Dendritic cell treated with granulocyte-macrophage colony-stimulating factor and Interleukin-4, amounts not matched to agents 40 ng/mL and 50 ng/mL, for 4 days (primary cell): Measurements from ENCODE around the gene SART1.

ENCODE experiments used
- H3K27ac Mint-ChIP-seq: one replicate; pipeline ENCODE4 v1.8.0; 2022; ENCODE audit warnings: mild to moderate bottlenecking, mixed read lengths
- H3K27me3 Mint-ChIP-seq: one replicate; pipeline ENCODE4 v1.8.0; 2022; ENCODE audit warnings: mild to moderate bottlenecking, mixed read lengths
- H3K36me3 Mint-ChIP-seq: one replicate; pipeline ENCODE4 v1.8.0; 2022; ENCODE audit warnings: low read depth, mixed read lengths
- H3K4me1 Mint-ChIP-seq: one replicate; pipeline ENCODE4 v1.8.0; 2022; ENCODE audit warnings: low read depth, mixed read lengths
- H3K4me3 Mint-ChIP-seq: one replicate; pipeline ENCODE4 v1.8.0; 2022; ENCODE audit warnings: mild to moderate bottlenecking, moderate library complexity, mixed read lengths
- H3K9me3 Mint-ChIP-seq: one replicate; pipeline ENCODE4 v1.8.0; 2022; ENCODE audit warnings: mixed read lengths
- intact Hi-C: fragments of 100-400 bp; cut with micrococcal nuclease; formaldehyde crosslinking; loops from one replicate; pipeline ENCODE4 v1.15.0; 2022

Gene SART1, protein sequence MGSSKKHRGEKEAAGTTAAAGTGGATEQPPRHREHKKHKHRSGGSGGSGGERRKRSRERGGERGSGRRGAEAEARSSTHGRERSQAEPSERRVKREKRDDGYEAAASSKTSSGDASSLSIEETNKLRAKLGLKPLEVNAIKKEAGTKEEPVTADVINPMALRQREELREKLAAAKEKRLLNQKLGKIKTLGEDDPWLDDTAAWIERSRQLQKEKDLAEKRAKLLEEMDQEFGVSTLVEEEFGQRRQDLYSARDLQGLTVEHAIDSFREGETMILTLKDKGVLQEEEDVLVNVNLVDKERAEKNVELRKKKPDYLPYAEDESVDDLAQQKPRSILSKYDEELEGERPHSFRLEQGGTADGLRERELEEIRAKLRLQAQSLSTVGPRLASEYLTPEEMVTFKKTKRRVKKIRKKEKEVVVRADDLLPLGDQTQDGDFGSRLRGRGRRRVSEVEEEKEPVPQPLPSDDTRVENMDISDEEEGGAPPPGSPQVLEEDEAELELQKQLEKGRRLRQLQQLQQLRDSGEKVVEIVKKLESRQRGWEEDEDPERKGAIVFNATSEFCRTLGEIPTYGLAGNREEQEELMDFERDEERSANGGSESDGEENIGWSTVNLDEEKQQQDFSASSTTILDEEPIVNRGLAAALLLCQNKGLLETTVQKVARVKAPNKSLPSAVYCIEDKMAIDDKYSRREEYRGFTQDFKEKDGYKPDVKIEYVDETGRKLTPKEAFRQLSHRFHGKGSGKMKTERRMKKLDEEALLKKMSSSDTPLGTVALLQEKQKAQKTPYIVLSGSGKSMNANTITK

DNA sequence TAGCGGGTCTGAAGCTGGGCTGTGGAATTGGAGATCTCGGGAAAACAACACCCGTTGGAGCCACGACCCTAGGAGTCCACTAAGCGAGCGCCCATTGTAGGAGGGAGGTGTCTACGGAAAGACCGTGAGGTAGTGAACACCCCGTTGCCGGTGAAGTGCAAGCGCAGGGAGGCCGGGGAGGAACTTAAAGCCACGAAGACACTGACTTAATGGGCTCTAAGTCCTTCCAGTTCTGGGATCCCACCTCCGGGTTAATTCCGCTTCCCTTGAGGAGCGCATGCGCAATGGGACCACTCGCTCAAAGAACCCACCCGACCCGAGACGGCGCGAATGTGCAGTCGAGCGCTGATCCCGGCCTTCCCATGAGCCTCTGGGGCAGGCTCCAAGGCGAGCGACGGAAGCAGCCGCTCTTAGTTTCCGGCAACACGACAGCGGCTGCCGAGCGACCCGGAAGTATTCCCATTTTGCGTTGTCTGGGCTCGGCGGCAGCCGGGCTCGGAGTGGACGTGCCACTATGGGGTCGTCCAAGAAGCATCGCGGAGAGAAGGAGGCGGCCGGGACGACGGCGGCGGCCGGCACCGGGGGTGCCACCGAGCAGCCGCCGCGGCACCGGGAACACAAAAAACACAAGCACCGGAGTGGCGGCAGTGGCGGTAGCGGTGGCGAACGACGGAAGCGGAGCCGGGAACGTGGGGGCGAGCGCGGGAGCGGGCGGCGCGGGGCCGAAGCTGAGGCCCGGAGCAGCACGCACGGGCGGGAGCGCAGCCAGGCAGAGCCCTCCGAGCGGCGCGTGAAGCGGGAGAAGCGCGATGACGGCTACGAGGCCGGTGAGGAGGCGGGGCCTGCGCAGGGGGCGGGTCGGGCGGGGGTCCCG lies at the start of gene SART1:
TSS of gene SART1 (plus strand) at position 468 of the 874 bp plus-strand sequence. CDS start at position 515, 47 bp downstream.
- Mint-ChIP-seq H3K4me3 (peak within 1 kb of the TSS; percentile 94), H3K27me3 (no peaks in the 10 kb centered on the region), H3K27ac (peak within 1 kb of the TSS; percentile 99), H3K36me3 (peaks cover 55% of the 10 kb centered on the region), H3K4me1 (peaks cover 43% of the 10 kb centered on the region), H3K9me3 (no peaks in the 10 kb centered on the region)
- intact Hi-C loops: loop anchor here (1.0 to 2.0 kb wide), 3 partner anchors 41 to 73 kb away; partner anchors contain the start of genes BANF1, C11orf68, DRAP1 and EIF1AD

DNA sequence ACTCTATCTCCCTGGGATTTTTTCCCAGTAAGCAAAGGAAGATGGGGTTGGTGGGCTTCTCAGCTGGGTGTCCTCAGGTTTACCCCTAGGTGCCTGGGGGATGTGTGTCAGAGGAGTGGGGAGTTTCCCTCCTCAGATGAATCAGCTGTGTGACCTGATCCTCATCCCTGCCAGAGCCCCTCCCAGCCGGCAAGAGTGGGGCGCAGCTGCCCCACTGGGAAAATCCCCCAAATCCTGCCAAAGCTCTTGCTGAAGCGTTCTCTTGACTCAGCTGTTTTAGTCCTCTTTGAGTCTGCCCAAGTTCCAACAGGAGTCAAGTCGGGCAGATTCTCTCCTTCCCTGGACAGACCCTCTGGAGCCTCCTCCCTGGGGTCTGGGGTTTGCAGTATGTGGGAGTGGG lies 48.7 kb upstream of the SART1 start:
- no peak overlapping the region for H3K4me3 Mint-ChIP-seq
- peaks cover 42% of the 10 kb centered on the region for H3K4me1 Mint-ChIP-seq
- no peak overlapping the region for H3K27ac Mint-ChIP-seq
- H3K9me3 Mint-ChIP-seq: no peaks in the 10 kb centered on the region
- peaks cover 12% of the 10 kb centered on the region for H3K36me3 Mint-ChIP-seq
- intact Hi-C loops: no loop called here
- H3K27me3 Mint-ChIP-seq: peaks cover 12% of the 10 kb centered on the region

DNA sequence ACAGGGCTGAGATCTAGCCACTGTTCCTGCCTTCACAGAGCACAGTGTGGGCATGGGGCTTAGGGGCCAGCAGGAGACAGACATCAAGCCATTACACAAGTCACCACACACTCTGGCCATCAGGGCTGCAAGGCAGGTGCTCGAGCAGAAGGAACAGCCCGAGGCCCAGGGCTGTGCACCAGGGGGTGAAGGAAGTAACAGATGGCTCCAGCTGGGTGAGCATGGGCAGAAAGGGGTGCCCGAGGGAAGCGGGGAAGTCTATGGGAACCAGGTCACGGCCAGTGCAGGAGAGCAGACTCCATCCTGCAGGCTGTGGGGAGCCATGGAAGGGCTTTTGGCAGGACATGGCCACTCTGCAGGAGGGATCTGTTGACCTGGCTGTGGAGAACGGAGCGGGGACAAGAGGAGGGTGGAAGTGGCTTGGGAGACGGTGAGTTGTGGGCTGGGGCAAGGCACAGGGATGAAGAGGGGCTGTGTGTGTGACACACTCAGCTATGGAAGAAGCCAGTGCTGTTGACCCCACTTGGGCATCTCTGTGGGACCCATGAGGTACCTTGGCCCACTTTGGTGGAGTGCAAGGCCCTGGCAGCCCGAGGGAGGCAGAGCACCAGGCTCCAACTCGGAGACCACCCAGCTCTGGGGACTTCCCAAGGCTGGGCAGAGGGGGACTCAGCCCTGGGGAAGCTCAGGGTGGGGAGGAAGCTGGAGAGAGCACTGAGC lies 46.3 kb upstream of the SART1 start:
- Mint-ChIP-seq H3K9me3 (no peaks in the 10 kb centered on the region), H3K4me3 (peak overlapping the region; percentile 62), H3K27me3 (peaks cover 5% of the 10 kb centered on the region), H3K27ac (peak overlapping the region; percentile 89), H3K36me3 (peaks cover 24% of the 10 kb centered on the region), H3K4me1 (peaks cover 46% of the 10 kb centered on the region)
- intact Hi-C loops: loop anchor here (5.0 kb wide), 1 partner anchor 352 kb away; the partner anchor contains the start of gene RAB1B

DNA sequence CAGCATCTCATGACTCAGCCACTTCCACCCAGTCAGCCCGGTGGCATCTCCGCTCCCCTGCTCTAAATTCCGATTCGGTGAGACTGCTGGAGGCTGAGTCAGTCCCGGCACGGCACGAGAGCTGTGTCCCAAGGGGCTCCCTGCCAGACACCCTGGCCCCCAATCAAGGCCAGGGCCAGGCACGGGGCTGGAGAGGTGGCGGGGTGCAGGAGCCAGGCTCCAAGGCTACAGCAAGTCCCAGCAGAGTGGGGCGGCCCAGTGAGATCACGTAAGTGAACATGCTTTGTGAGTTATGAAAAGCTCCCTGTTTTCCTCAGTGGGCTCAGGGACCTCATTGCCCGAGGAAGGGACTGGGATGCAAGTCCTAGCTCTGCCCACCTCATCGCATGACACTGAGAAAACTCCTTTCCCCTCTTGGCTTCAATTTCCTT lies 45.7 kb upstream of the SART1 start:
- Mint-ChIP-seq H3K4me1 (peaks cover 52% of the 10 kb centered on the region), H3K36me3 (peaks cover 29% of the 10 kb centered on the region), H3K9me3 (no peaks in the 10 kb centered on the region), H3K27ac (peak overlapping the region; percentile 89), H3K27me3 (peaks cover 5% of the 10 kb centered on the region), H3K4me3 (peak overlapping the region; percentile 62)
- intact Hi-C loops: loop anchor here (5.0 kb wide), 1 partner anchor 351 kb away; the partner anchor contains the start of gene RAB1B

DNA sequence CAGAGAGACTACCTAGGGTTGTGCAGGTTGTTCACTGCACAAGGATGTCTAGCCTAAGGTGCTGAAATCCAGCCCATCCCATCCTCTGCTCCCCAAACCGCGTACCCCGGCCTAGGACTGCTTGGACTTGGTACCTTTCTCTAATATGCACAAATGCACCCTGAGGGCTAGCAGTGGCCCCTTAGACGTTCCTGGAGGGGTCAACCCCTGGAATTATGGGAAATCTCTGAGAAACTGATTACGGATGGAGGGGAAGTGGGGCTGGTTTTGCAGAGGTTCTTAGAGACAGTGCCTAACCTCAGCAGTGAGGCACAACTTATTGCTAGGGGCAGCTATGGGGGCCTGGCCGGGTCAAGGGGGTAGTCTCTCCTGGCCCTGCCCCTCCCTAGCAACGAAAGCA lies 45.1 kb upstream of the SART1 start:
- peak overlapping the region; percentile 79 for H3K4me3 Mint-ChIP-seq
- peaks cover 56% of the 10 kb centered on the region for H3K4me1 Mint-ChIP-seq
- peak overlapping the region; percentile 89 for H3K27ac Mint-ChIP-seq
- H3K9me3 Mint-ChIP-seq: no peaks in the 10 kb centered on the region
- intact Hi-C loops: loop anchor here (5.0 kb wide), 1 partner anchor 351 kb away; the partner anchor contains the start of gene RAB1B
- H3K27me3 Mint-ChIP-seq: peaks cover 5% of the 10 kb centered on the region
- H3K36me3 Mint-ChIP-seq: peaks cover 35% of the 10 kb centered on the region

DNA sequence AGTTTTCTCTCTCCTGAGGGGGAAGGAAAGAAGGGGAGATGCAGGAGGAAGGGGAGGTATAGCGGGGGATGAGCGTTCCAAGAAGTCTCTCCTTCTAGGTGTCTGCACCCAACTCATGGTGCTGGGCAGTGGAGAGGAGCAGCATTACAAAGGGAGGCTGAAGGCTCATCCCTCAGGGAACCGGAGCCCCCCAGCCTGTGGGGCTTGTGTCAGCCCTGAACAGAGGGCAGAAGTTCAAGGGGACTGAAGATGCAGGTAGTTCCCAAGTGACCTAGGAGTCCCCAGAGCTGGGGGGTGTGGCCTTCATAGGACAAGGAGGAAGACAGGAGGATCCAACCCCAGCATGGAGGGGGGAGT lies 44.5 kb upstream of the SART1 start:
- intact Hi-C loops: loop anchor here (5.0 kb wide), 1 partner anchor 350 kb away; the partner anchor contains the start of gene RAB1B
- H3K27ac Mint-ChIP-seq: peak overlapping the region; percentile 89
- H3K4me3 Mint-ChIP-seq: peak overlapping the region; percentile 79
- H3K9me3 Mint-ChIP-seq: no peaks in the 10 kb centered on the region
- peaks cover 55% of the 10 kb centered on the region for H3K4me1 Mint-ChIP-seq
- H3K36me3 Mint-ChIP-seq: peaks cover 42% of the 10 kb centered on the region
- peaks cover 2% of the 10 kb centered on the region for H3K27me3 Mint-ChIP-seq

DNA sequence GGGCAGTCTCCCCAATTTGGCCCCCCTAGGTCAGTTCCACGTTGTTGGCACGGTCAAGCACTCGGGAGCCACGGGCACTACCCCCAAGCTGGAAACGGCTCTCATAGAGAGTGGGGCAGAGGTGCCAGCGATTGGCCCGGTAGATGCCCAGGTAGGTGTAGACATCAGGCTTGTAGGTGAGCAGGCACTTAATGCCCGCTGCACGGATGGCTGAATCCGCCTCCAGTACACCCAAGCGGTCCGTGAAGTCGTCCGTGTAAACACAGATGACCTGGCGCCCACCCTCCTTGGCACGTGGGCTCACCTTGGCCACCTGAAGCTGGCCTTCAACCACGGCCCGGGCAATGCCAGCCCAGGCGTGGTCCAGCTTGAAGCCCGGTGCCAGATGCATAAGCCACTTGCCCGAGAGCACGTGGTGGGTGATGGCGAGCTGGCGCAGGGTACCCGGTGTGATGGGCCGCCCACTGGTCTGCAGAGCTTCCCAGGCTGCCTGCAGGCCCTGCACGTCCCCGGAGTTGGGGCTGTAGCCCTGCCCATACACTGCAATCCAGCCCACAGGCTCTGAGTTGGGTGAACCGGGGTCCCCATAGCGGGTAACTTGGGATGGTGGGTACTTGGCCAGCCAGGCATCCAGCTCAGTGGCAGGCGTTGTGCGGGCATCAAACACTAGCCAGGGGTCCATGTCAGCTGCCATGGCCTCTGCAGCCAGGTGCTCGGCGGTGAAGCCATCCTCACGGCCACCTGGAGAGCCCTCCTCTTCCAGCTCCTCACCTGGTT lies 43.9 kb upstream of the SART1 start:
- H3K36me3 Mint-ChIP-seq: peaks cover 47% of the 10 kb centered on the region
- H3K4me3 Mint-ChIP-seq: peak overlapping the region; percentile 79
- peaks cover 2% of the 10 kb centered on the region for H3K27me3 Mint-ChIP-seq
- H3K4me1 Mint-ChIP-seq: peaks cover 60% of the 10 kb centered on the region
- H3K27ac Mint-ChIP-seq: peak overlapping the region; percentile 89
- no peaks in the 10 kb centered on the region for H3K9me3 Mint-ChIP-seq
- intact Hi-C loops: loop anchor here (5.0 kb wide), 1 partner anchor 350 kb away; the partner anchor contains the start of gene RAB1B

DNA sequence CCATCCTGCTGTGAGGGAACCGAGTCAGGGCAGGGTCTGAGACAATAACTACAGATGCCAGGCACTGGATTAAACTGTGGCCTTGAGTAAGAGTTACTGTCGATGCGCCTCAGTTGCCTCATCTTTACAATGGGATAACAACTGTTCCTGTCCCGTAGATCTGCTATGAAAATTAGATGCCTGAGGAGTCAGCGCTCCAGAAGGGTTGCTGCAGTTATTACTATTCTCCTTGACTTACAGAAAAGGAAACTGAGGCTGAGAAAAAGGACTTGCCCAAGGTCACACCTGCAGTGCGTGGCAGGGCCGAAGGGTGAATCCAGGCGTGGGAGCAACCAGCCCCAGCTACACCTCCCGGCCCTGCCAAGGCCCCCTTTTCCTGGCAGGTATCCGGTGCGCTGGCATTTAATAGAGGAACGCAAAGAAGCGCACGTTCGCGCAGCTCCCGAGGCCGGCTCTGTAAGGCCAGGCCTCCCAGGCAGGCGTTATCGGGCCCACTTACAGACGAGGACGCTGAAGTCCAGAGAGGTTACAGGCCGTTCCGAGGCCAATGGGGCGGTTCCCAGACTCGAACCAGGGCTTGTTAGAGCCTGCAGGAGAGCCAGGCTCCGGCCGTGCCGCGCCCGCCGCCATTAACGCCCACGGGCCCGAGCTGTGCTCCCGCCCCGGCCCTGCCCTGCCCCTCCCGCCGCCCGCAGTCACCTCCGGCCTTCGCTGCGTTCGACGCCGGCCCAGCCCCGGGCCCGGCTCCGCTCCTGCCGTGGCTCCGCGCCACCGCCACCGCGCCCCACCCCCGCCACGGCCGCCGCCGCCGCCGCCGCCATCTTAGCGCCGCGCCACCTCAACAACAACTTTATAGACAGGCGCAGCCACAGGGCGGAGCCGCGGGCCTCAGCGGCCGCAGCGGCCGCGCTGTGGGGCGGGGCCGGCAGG lies 43.1 kb upstream of the SART1 start, which contains the start of gene C11orf68:
TSS of gene C11orf68 (minus strand) at position 852 of the 930 bp plus-strand sequence. CDS start at position 821, 31 bp downstream.
- no peaks in the 10 kb centered on the region for H3K9me3 Mint-ChIP-seq
- H3K27me3 Mint-ChIP-seq: peaks cover 2% of the 10 kb centered on the region
- peak within 1 kb of the TSS; percentile 97 for H3K4me3 Mint-ChIP-seq
- H3K4me1 Mint-ChIP-seq: peaks cover 62% of the 10 kb centered on the region
- intact Hi-C loops: loop anchor here (1.0 to 5.0 kb wide), 3 partner anchors 23 to 349 kb away; partner anchors contain the start of genes RAB1B and SART1
- H3K27ac Mint-ChIP-seq: peak within 1 kb of the TSS; percentile 89
- H3K36me3 Mint-ChIP-seq: peaks cover 56% of the 10 kb centered on the region

DNA sequence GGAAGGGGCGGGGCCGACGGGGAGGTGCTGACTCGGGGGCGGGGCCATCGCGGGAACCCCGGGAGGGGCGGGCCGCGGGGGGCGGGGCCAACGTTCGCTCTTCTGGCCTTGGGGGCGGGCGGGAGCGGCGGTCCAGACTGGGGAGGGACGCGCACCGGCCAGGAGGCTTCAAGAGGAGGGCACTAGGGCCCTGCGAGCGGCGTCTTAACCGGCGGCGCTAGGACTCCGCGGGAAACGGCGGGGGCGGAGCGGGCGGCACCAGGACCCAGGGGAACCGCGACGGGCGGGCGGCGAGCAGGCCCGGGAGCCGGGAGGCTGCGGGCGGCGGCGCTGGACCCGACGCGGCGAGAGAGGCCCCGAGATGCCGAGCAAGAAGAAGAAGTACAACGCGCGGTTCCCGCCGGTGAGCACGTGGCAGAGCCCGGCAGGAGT lies 42.4 kb upstream of the SART1 start, which contains the start of gene DRAP1:
TSS of gene DRAP1 (plus strand) at position 286 of the 432 bp plus-strand sequence. CDS start at position 362, 76 bp downstream.
- Mint-ChIP-seq H3K27ac (peak within 1 kb of the TSS; percentile 89), H3K4me3 (peak within 1 kb of the TSS; percentile 97), H3K27me3 (peaks cover 2% of the 10 kb centered on the region), H3K4me1 (peaks cover 66% of the 10 kb centered on the region), H3K36me3 (peaks cover 63% of the 10 kb centered on the region), H3K9me3 (no peaks in the 10 kb centered on the region)
- intact Hi-C loops: loop anchor here (1.0 to 5.0 kb wide), 3 partner anchors 22 to 348 kb away; partner anchors contain the start of genes RAB1B and SART1

DNA sequence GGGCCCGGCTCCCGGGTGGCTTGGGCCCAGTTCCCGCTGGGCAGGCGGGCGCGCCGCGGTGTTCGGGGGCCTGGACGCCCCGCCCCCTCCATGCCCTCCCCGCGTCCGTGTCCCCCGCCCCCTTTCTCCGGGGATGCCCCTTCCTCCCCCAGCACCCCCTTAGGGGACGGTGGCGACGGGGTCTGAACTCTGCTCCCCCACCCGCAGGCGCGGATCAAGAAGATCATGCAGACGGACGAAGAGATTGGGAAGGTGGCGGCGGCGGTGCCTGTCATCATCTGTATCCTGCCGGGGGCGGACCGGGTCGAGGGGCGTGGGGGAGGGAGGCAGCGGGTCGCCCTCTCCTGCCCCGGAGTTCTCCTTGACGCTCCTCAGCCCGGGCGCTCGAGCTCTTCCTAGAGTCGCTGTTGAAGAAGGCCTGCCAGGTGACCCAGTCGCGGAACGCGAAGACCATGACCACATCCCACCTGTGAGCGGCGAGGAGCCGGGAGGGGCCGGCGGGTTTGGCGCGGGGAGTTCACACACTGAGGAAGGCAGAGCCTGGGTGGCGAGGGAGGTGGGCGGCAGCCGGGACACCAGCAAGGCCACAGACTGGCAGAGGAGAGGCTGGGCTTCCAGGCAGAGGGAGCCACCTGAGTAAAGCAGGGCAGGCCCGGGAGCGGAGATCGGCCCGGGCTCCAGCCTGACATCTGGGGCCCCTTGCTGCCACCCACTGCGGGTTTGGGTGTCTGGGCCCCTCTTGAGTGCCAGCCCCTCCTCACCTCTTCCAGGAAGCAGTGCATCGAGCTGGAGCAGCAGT lies 41.8 kb upstream of the SART1 start:
- Mint-ChIP-seq H3K4me3 (peak overlapping the region; percentile 97), H3K9me3 (no peaks in the 10 kb centered on the region), H3K27ac (peak overlapping the region; percentile 89), H3K27me3 (no peaks in the 10 kb centered on the region), H3K4me1 (peaks cover 67% of the 10 kb centered on the region), H3K36me3 (peaks cover 69% of the 10 kb centered on the region)
- intact Hi-C loops: loop anchor here (1.0 to 5.0 kb wide), 3 partner anchors 22 to 348 kb away; partner anchors contain the start of genes RAB1B and SART1
